Activated CD4-positive, CD25-positive, alpha-beta regulatory T cell treated with anti-CD3 and anti-CD28 coated beads, Interleukin-2, amount 50 U/mL, for 72 hours (primary cell): ENCODE measurements around the gene NDUFB6.
"Not testable (repeated sequence)": the region's sequence is repeated elsewhere in the genome, so short reads cannot be mapped to it uniquely, and the experiment has no call there.

Source experiments
- DNase-seq: peaks from one replicate; pipeline ENCODE4 v3.0.0; 2021

Gene NDUFB6

GRCh38 chr9:32572900-32573523 is at the start of gene NDUFB6:
Gene NDUFB6, minus strand, starts transcription at chr9:32573159. Its CDS starts 99 bp downstream, at chr9:32573060.
- DNase-seq, result peak; percentile 92

- DNase-seq, result no peak
These were observed 45.3 kb upstream of the NDUFB6 start for GRCh38 chr9:32618261-32618660.

GRCh38 chr9:32606811-32607210 is 33.9 kb upstream of the NDUFB6 start:
- DNase-seq, result no peak

- no peak for DNase-seq
These were observed 31.2 kb upstream of the NDUFB6 start for GRCh38 chr9:32603914-32604852.

GRCh38 chr9:32599021-32599420 is 26.1 kb upstream of the NDUFB6 start:
- not testable (repeated sequence) for DNase-seq

GRCh38 chr9:32596936-32597335 is 24.0 kb upstream of the NDUFB6 start:
- no peak for DNase-seq

- DNase-seq, result no peak
These were observed 23.3 kb upstream of the NDUFB6 start for GRCh38 chr9:32596096-32596865.

GRCh38 chr9:32590898-32591297 is 17.9 kb upstream of the NDUFB6 start:
- DNase-seq, result no peak

- DNase-seq, result no peak
These were observed 17.5 kb upstream of the NDUFB6 start for GRCh38 chr9:32590476-32590875.

GRCh38 chr9:32589083-32589723 is 16.2 kb upstream of the NDUFB6 start:
- no peak for DNase-seq

- DNase-seq, result no peak
These were observed 14.9 kb upstream of the NDUFB6 start for GRCh38 chr9:32587901-32588300.

GRCh38 chr9:32584784-32585183 is 11.8 kb upstream of the NDUFB6 start:
- DNase-seq, result no peak

GRCh38 chr9:32581512-32582143 is 8.7 kb upstream of the NDUFB6 start:
- DNase-seq, result no peak

- no peak for DNase-seq
These were observed 7.8 kb upstream of the NDUFB6 start for GRCh38 chr9:32580631-32581300.

GRCh38 chr9:32579706-32580331 is 6.9 kb upstream of the NDUFB6 start:
- DNase-seq, result peak; percentile 78

GRCh38 chr9:32578976-32579375 is 6.0 kb upstream of the NDUFB6 start:
- DNase-seq, result no peak

GRCh38 chr9:32577316-32577715 is 4.4 kb upstream of the NDUFB6 start:
- no peak for DNase-seq

GRCh38 chr9:32574858-32575257 is 1.9 kb upstream of the NDUFB6 start:
- DNase-seq, result no peak

- no peak for DNase-seq
These were observed 862 bp upstream of the NDUFB6 start for GRCh38 chr9:32573821-32574220.

- peak; percentile 53 for DNase-seq
These were observed 725 bp downstream of the NDUFB6 start for GRCh38 chr9:32571969-32572899.
